Body of pancreas (tissue), 4 donors: ENCODE results near the gene KIAA0040.

Experiments used
- POLR2A ChIP-seq, 3 donors: fragments of 450-650 bp; IDR thresholded peaks; one replicate each; pipeline ENCODE4 v1.6.1; 2016; ENCODE audit warnings: antibody characterized with exemption in 3 of 3, mild to moderate bottlenecking in 2 of 3
- TF ChIP-seq, protein P1 (sequence below), 7 experiments: fragments of 450-650 bp in 4 of 7; fragments of 200-600 bp in 3 of 7; sonication (generic) in 3 of 7; IDR thresholded peaks; one replicate each; pipeline ENCODE4 v1.5.1; 2016 to 2019; ENCODE audit warnings: antibody characterized with exemption in 7 of 7

DNA sequence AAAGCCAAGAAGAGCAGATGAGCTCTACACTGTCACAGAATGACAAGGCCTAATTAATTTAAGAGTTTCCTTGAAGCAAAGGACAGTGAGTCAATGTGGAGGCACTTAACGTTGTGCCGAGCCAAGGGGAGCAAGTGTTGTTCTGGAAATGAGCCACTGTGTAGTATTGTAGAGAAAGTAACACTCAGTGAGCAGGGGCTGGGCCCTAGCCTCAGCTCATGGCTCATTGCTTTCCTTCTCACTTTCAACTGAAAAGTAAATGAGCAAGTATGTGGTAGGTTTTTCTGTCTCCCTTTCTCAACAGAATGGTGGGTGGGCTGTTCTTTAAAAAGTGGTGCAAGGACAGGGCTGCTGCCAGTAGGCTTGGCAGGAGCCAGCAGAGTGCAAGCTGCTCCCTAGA is 11.8 kb upstream of the KIAA0040 start:
- no peak for TF ChIP-seq POLR2A (IDR thresholded peaks at IDR 0.05)
- TF ChIP-seq, protein P1, sequence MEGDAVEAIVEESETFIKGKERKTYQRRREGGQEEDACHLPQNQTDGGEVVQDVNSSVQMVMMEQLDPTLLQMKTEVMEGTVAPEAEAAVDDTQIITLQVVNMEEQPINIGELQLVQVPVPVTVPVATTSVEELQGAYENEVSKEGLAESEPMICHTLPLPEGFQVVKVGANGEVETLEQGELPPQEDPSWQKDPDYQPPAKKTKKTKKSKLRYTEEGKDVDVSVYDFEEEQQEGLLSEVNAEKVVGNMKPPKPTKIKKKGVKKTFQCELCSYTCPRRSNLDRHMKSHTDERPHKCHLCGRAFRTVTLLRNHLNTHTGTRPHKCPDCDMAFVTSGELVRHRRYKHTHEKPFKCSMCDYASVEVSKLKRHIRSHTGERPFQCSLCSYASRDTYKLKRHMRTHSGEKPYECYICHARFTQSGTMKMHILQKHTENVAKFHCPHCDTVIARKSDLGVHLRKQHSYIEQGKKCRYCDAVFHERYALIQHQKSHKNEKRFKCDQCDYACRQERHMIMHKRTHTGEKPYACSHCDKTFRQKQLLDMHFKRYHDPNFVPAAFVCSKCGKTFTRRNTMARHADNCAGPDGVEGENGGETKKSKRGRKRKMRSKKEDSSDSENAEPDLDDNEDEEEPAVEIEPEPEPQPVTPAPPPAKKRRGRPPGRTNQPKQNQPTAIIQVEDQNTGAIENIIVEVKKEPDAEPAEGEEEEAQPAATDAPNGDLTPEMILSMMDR (IDR thresholded peaks at IDR 0.05), result no peak
